IPS-NIHi7 (cell line): ENCODE results near the gene SATB2.
A peak's percentile ranks its signal among the peaks of the same experiment; 100 is the strongest.

Source experiments
- DNase-seq: peaks from one replicate; pipeline ENCODE4 v3.0.0; 2012; ENCODE audit warnings: mixed read lengths; ENCODE audit errors: extremely low spot score

SATB2 gene

GRCh38 chr2:199465988-199466691 lies 8.4 kb upstream of the SATB2 start:
- DNase-seq, result no peak

GRCh38 chr2:199465390-199465789 lies 7.7 kb upstream of the SATB2 start:
- no peak for DNase-seq

- no peak for DNase-seq
Measured at GRCh38 chr2:199464606-199465352, 7.0 kb upstream of the SATB2 start.

GRCh38 chr2:199463708-199464605 lies 6.2 kb upstream of the SATB2 start:
- no peak for DNase-seq

- DNase-seq, result peak; percentile 76
Measured at GRCh38 chr2:199462956-199463692, 5.4 kb upstream of the SATB2 start.

GRCh38 chr2:199462347-199462955 lies 4.7 kb upstream of the SATB2 start:
- no peak for DNase-seq

GRCh38 chr2:199461711-199462346 lies 4.1 kb upstream of the SATB2 start:
- DNase-seq, result no peak

- DNase-seq, result no peak
Measured at GRCh38 chr2:199460846-199461710, 3.3 kb upstream of the SATB2 start.

GRCh38 chr2:199460101-199460671 lies 2.4 kb upstream of the SATB2 start:
- DNase-seq, result no peak

- peak; percentile 58 for DNase-seq
Measured at GRCh38 chr2:199459286-199460100, 1.8 kb upstream of the SATB2 start.

GRCh38 chr2:199458806-199459285 lies 1.1 kb upstream of the SATB2 start:
- no peak for DNase-seq

GRCh38 chr2:199458009-199458805 lies 468 bp upstream of the SATB2 start:
- no peak for DNase-seq

GRCh38 chr2:199456383-199457146 lies 1.2 kb downstream of the SATB2 start:
- no peak for DNase-seq

- DNase-seq, result peak; percentile 67
Measured at GRCh38 chr2:199455545-199456382, 2.0 kb downstream of the SATB2 start.

- DNase-seq, result no peak
Measured at GRCh38 chr2:199455210-199455544, 2.6 kb downstream of the SATB2 start.

- no peak for DNase-seq
Measured at GRCh38 chr2:199452991-199453379, 4.8 kb downstream of the SATB2 start.
